Measurements from ENCODE around the gene CHST6.
"Not testable (repeated sequence)": the region's sequence is repeated elsewhere in the genome, so short reads cannot be mapped to it uniquely, and the experiment has no call there.

CHST6 gene

DNA sequence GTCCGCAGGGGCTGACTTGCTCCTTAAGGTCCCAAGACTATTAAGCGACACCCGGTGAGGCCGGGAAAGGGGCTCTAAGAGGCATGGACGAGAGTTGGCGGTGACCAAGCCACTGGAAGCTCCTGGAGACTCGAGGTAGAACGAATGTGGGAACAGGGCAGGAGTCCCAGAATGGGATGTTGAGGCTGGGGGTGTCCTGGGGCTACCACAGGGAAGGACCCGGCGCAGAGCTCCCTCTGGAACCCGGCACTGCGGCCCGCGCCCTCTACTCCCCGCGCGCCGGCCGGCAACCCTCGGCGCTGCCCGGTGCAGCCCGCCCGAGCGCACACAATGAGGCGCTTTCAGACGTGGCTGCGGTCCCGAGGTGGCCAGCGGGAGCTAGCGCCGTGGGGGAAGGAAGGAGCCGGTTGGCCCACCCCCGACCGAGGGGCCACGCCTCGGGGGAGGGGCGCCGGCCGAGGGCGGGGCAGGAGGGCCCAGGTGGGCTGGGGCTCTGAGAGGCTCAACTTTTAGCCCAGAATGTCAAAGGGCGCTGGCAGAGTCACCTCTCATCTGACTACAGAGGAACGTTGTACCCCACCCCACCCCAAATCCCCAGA lies at the start of gene CHST6:
CHST6 (minus strand) TSS at position 366 of the 599 bp plus-strand sequence. CDS start 15,613 bp downstream, outside the sequence.
- TF ChIP-seq, protein P1, sequence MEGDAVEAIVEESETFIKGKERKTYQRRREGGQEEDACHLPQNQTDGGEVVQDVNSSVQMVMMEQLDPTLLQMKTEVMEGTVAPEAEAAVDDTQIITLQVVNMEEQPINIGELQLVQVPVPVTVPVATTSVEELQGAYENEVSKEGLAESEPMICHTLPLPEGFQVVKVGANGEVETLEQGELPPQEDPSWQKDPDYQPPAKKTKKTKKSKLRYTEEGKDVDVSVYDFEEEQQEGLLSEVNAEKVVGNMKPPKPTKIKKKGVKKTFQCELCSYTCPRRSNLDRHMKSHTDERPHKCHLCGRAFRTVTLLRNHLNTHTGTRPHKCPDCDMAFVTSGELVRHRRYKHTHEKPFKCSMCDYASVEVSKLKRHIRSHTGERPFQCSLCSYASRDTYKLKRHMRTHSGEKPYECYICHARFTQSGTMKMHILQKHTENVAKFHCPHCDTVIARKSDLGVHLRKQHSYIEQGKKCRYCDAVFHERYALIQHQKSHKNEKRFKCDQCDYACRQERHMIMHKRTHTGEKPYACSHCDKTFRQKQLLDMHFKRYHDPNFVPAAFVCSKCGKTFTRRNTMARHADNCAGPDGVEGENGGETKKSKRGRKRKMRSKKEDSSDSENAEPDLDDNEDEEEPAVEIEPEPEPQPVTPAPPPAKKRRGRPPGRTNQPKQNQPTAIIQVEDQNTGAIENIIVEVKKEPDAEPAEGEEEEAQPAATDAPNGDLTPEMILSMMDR (conservative IDR thresholded peaks at IDR 0.05; ENCODE audit: low read length): no peak
- H3K4me3 ChIP-seq (ENCODE audit: low read length): peak within 1 kb of the TSS; percentile 44
- DNase-seq (ENCODE audit: low read depth): no peak

DNA sequence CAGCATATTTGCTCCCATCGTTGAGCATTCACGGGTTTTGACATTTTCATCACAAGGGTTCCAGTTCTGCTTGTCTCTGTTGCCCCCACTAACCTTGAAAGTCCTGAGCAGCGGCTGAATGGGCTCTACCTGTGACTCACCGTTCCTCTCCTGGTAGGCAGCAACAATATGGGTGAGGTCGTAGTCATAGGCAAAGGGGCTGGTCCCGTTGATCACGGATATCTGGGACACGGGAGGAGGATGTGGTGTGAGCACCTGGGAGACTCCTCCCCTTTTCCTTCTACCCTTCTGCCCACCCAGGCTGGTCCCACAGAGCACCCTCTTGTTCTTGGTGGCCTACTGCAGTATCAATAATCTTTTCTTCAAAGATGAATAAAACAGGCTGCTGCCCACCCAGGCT lies 47.2 kb upstream of the CHST6 start:
- not testable (repeated sequence) for DNase-seq (ENCODE audit: low read depth); H3K4me3 ChIP-seq (ENCODE audit: low read length)

DNA sequence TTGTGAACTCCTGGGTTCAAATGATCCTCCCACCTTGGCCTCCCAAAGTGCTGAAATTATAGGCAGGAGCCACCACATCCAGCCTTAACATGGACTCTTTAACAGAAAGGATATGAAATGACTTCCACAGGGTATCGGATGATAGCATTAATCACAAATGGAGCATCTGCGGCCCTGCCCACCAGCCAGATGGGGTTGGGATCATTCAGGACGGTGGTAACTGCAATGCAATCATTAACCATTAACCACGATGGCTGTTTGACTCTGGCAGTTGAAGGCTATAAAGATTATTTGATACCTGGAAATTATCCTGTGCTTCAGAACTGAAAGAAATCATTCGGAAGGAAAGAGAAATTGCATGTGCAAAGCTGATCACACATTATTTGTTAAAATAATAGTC lies 46.0 kb upstream of the CHST6 start:
- TF ChIP-seq, protein P1 (conservative IDR thresholded peaks at IDR 0.05; ENCODE audit: low read length): no peak
- DNase-seq (ENCODE audit: low read depth): no peak
- no peak overlapping the region for H3K4me3 ChIP-seq (ENCODE audit: low read length)

DNA sequence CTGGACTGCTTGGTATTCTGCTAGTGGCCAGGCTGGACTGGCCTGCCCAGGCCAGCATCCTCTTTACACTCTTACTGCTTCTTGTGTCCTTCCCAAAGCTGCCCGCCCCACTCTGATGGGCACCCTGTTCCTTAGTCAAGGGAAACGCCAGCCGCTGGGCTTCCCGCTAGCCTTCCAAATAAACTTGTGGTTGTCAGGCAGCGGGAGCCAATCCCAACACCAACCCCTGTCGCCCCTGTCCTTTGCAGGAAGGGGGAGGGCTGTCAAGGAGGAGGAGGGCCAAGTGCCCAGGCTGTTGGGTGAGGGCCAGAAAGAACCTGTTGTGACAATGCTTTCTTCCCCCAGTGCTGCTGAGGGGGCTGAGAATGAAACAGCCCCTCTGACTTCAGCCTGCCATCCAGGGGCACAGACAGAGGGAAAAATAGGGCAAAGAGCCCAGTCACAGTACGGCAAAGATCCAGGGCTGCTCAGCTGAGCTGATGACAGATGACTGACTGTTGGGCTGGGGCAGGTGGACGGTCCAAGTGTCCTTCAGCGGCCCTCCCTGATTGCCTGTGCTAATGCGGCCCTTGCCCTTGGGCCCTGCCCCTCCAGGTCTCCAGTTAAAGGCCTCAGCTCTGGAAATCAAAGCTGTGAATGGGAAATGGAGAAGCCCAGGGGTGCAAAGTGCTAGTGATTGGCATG lies 43.8 kb upstream of the CHST6 start:
- DNase-seq (ENCODE audit: low read depth); H3K4me3 ChIP-seq (ENCODE audit: low read length): not testable (repeated sequence)

DNA sequence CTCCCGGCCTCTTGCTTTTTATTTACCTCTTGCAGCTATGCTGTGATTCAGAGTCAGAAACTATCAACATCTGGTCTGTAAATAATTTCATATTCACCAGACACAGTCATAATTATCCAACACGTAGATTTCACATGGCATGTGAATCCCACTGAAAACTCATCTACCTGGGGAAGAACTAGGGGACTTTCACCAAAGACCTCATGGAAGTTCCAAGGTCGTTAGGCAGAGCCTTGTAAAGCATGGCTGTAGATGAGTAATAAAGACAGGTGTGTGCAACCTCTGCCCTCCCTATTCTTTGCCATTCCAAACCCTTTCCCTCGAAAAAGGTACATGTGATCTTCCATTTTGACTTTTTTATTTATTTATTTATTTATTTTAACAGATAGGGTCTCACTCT lies 42.5 kb upstream of the CHST6 start:
- TF ChIP-seq, protein P1 (conservative IDR thresholded peaks at IDR 0.05; ENCODE audit: low read length): no peak
- no peak for DNase-seq (ENCODE audit: low read depth)
- H3K4me3 ChIP-seq (ENCODE audit: low read length): no peak overlapping the region

DNA sequence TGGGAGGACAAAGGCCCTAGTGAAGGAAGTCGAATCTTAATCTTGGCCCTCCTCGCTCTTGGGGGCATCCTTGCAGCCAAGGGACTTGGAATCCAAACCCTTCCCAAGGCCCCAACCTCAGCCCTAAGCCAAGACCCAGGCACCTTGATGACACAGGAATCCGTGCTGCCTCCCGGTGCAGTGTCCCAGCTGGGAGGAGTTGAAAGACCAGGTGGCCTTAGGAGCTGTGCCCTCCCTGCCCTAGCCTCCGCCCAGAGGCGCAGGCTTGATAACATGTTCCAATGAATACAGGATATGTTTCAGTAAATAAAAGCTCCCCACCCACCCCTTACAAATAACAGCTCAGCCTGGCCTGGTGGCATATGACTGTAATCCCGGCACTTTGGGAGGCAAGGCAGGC lies 40.7 kb upstream of the CHST6 start, which contains the start of gene CHST5:
CHST5 (minus strand) TSS at position 208 of the 400 bp plus-strand sequence. CDS start 5,724 bp downstream, outside the sequence.
- no peak within 1 kb of the TSS for H3K4me3 ChIP-seq (ENCODE audit: low read length)
- TF ChIP-seq, protein P1 (conservative IDR thresholded peaks at IDR 0.05; ENCODE audit: low read length): no peak
- DNase-seq (ENCODE audit: low read depth): no peak

DNA sequence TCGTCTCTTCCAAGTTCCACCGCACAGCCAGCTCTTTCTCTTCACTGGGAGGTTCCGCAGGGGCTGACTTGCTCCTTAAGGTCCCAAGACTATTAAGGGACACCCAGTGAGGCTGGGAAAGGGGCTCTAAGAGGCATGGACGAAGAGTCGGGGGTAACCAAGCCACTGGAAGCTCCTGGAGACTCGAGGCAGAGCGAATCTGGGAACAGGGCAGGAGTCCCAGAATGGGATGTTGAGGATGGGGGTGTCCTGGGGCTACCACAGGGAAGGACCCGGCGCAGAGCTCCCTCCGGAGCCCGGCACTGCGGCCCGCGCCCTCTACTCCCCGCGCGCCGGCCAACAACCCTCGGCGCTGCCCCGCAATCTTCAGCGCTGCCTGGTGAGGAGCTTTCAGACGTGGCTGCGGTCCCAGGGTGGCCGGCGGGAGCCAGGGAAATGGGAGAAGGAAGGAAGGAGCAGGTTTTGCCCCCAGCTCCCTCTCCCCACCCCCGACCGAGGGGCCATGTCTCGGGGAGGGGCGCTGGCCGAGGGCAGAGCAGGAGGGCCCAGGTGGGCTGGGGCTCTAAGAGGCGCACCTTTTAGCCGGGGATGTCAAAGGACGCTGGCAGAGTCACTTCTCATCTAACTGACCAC lies 40.1 kb upstream of the CHST6 start:
- DNase-seq (ENCODE audit: low read depth): no peak

More for the DNA sequence above, 40.1 kb upstream of the CHST6 start:
- TF ChIP-seq, protein P1 (conservative IDR thresholded peaks at IDR 0.05; ENCODE audit: low read length): no peak
- no peak overlapping the region for H3K4me3 ChIP-seq (ENCODE audit: low read length)

All from AG10803 (cell line).